HCT116 (cell line): Measurements from ENCODE around the gene DICER1. TPM values are rescaled to one million over a fixed set of nuclear protein-coding genes. Genes with fewer than 3 reads are reported as not detected.

Experiments used
- ATAC-seq: fragments of 200-7000 bp; cut with Tn5 transposase; 2 replicates; pipeline ENCODE4 v1.9.1; 2020; ENCODE audit warnings: mild to moderate bottlenecking, moderate library complexity
- BruUV-seq: library from RNA; stranded (reverse); fragments of 400-500 nt; replicated peaks from 2 replicates; lab custom pipeline; 2021; lab: Mats Ljungman, UMichigan
- CTCF ChIA-PET: fragments of 300-600 bp; sonication (Branson Sonifier 250); formaldehyde crosslinking; loops from one replicate; lab custom pipeline; 2021; ENCODE audit warnings: antibody characterized with exemption; lab: Charles Lee
- POLR2A ChIA-PET: fragments of 300-600, 350-600 bp; sonication (Branson Sonifier 250); formaldehyde crosslinking; loops from one replicate; lab custom pipeline; 2021; ENCODE audit warnings: antibody characterized with exemption; lab: Charles Lee
- RAD21 ChIA-PET, 2 experiments: fragments of 300-600 bp; sonication (Branson Sonifier 250); formaldehyde crosslinking; loops; one replicate each; lab custom pipeline; 2023; ENCODE audit warnings: low total read pairs in 2 of 2; ENCODE audit not compliant: uncharacterized antibody in 2 of 2, unreplicated experiment in 2 of 2, low non-redundant PET in 1 of 2; lab: Charles Lee
- DNase-seq: peaks from one replicate; pipeline ENCODE4 v3.0.0-alpha.2; 2010; ENCODE audit warnings: low read depth, low spot score
- H2AFZ ChIP-seq: fragments of 200-600 bp; shearing (Covaris generic), sonication (generic); 2 replicates; pipeline ENCODE4 v1.6.1; 2017; ENCODE audit warnings: low read depth, mixed run types, mixed read lengths, antibody characterized with exemption, low read length; ENCODE audit not compliant: poor library complexity, severe bottlenecking
- H3K27ac ChIP-seq: 2 replicates; pipeline ENCODE4 v1.5.1; 2012; ENCODE audit warnings: low read depth, low read length
- H3K27me3 ChIP-seq: fragments of 200-600 bp; sonication (generic); 2 replicates; pipeline ENCODE4 v1.6.1; 2016; ENCODE audit warnings: mixed run types, low read length, mixed read lengths; ENCODE audit not compliant: insufficient read depth
- H3K36me3 ChIP-seq, 2 experiments: fragments of 200-500 bp in 1 of 2; fragments of 200-600 bp in 1 of 2; sonication (Bioruptor generic) in 1 of 2; sonication (generic) in 1 of 2; 2 replicates each; pipeline versions ENCODE4 v1.5.1 to v1.6.1; 2014 to 2016; ENCODE audit warnings: low read length in 2 of 2, inconsistent platforms in 1 of 2, mixed read lengths in 1 of 2, mixed run types in 1 of 2; ENCODE audit not compliant: insufficient read depth in 2 of 2, control insufficient read depth in 1 of 2
- H3K4me1 ChIP-seq, 2 experiments: fragments of 200-600 bp in 1 of 2; sonication (generic) in 1 of 2; 2 replicates each; pipeline versions ENCODE4 v1.5.1 to v1.6.1; 2012 to 2017; ENCODE audit warnings: low read length in 2 of 2, inconsistent platforms in 1 of 2, mild to moderate bottlenecking in 1 of 2, mixed read lengths in 1 of 2, mixed run types in 1 of 2, moderate library complexity in 1 of 2; ENCODE audit not compliant: insufficient read depth in 2 of 2, control insufficient read depth in 1 of 2
- H3K4me2 ChIP-seq: fragments of 200-600 bp; sonication (generic); 2 replicates; pipeline ENCODE4 v1.6.1; 2017; ENCODE audit warnings: mixed run types, low read length, mixed read lengths
- H3K4me3 ChIP-seq, 2 experiments: fragments of 200-600 bp in 1 of 2; sonication (generic) in 1 of 2; replicated peaks in 1 of 2; 2 replicates each; pipeline ENCODE4 v1.5.1; 2011 to 2016; ENCODE audit warnings: low read length in 2 of 2, control low read depth in 1 of 2, low read depth in 1 of 2, mild to moderate bottlenecking in 1 of 2, mixed read lengths in 1 of 2, mixed run types in 1 of 2
- H3K79me2 ChIP-seq: fragments of 200-600 bp; sonication (generic); 2 replicates; pipeline ENCODE4 v1.6.1; 2017; ENCODE audit warnings: mild to moderate bottlenecking, mixed run types, low read length, moderate library complexity, mixed read lengths; ENCODE audit not compliant: insufficient read depth
- H3K9ac ChIP-seq: fragments of 200-600 bp; sonication (generic); 2 replicates; pipeline ENCODE4 v1.6.1; 2016; ENCODE audit warnings: low read length, mixed read lengths
- H3K9me2 ChIP-seq: fragments of 200-600 bp; sonication (generic), shearing (Covaris generic); 2 replicates; pipeline ENCODE4 v1.6.1; 2017; ENCODE audit warnings: mixed run types, mild to moderate bottlenecking, moderate library complexity; ENCODE audit not compliant: insufficient read depth
- H3K9me3 ChIP-seq, 2 experiments: fragments of 200-500 bp in 1 of 2; fragments of 200-600 bp in 1 of 2; sonication (Bioruptor generic) in 1 of 2; sonication (generic) in 1 of 2; 2 replicates each; pipeline ENCODE4 v1.6.1; 2014 to 2017; ENCODE audit warnings: low read length in 2 of 2, mixed read lengths in 2 of 2, inconsistent platforms in 1 of 2, low read depth in 1 of 2, mild to moderate bottlenecking in 1 of 2, mixed run types in 1 of 2, moderate library complexity in 1 of 2; ENCODE audit not compliant: control insufficient read depth in 1 of 2, insufficient read depth in 1 of 2
- H4K20me1 ChIP-seq: fragments of 200-600 bp; sonication (generic), shearing (Covaris generic); 2 replicates; pipeline ENCODE4 v1.6.1; 2017; ENCODE audit warnings: mixed run types, mild to moderate bottlenecking, moderate library complexity; ENCODE audit not compliant: insufficient read depth
- CBX3 ChIP-seq: IDR thresholded peaks from 2 replicates; pipeline ENCODE4 v1.6.1; 2012; ENCODE audit warnings: low read depth
- CEBPB ChIP-seq: IDR thresholded peaks from 2 replicates; pipeline ENCODE4 v1.6.1; 2012; ENCODE audit warnings: low read depth
- EGR1 ChIP-seq: IDR thresholded peaks from 2 replicates; pipeline ENCODE4 v1.6.1; 2012; ENCODE audit warnings: low read depth
- ELF1 ChIP-seq: IDR thresholded peaks from 2 replicates; pipeline ENCODE4 v1.6.1; 2012; ENCODE audit warnings: low read depth, borderline replicate concordance
- EZH2 ChIP-seq: fragments of 200-600 bp; sonication (generic); IDR thresholded peaks from 2 replicates; pipeline ENCODE4 v1.6.1; 2017; ENCODE audit warnings: antibody characterized with exemption, mixed run types
- EZH2phosphoT487 ChIP-seq: fragments of 200-600 bp; IDR thresholded peaks from 2 replicates; pipeline ENCODE4 v1.6.1; 2018; ENCODE audit warnings: antibody characterized with exemption, borderline replicate concordance
- JUND ChIP-seq: IDR thresholded peaks from 2 replicates; pipeline ENCODE4 v1.6.1; 2012
- MAX ChIP-seq: IDR thresholded peaks from 2 replicates; pipeline ENCODE4 v1.6.1; 2012
- POLR2A ChIP-seq: IDR thresholded peaks from 2 replicates; pipeline ENCODE4 v1.7.0; 2011; ENCODE audit warnings: borderline replicate concordance; ENCODE audit not compliant: insufficient read depth, insufficient read length; ENCODE audit errors: extremely low read depth
- POLR2AphosphoS5 ChIP-seq: IDR thresholded peaks from 2 replicates; pipeline ENCODE4 v1.6.1; 2011; ENCODE audit warnings: mild to moderate bottlenecking, low read depth, low read length, moderate library complexity
- REST ChIP-seq: IDR thresholded peaks from 2 replicates; pipeline ENCODE4 v1.6.1; 2012; ENCODE audit warnings: low read depth
- SIN3A ChIP-seq: IDR thresholded peaks from 2 replicates; pipeline ENCODE4 v1.6.1; 2012; ENCODE audit warnings: low read depth
- SP1 ChIP-seq: IDR thresholded peaks from 2 replicates; pipeline ENCODE4 v1.6.1; 2012; ENCODE audit warnings: low read depth
- SRF ChIP-seq: IDR thresholded peaks from 2 replicates; pipeline ENCODE4 v1.6.1; 2012; ENCODE audit warnings: low read depth
- YY1 ChIP-seq: IDR thresholded peaks from 2 replicates; pipeline ENCODE4 v1.6.1; 2011; ENCODE audit warnings: low read length, low read depth, moderate library complexity, mild to moderate bottlenecking; ENCODE audit not compliant: insufficient replicate concordance; ENCODE audit errors: extremely low read depth
- ZBTB33 ChIP-seq: IDR thresholded peaks from 2 replicates; pipeline ENCODE4 v1.6.1; 2011; ENCODE audit warnings: mild to moderate bottlenecking, low read length, moderate library complexity; ENCODE audit not compliant: insufficient replicate concordance; ENCODE audit errors: extremely low read depth
- ZNF274 ChIP-seq: fragments of 200-500 bp; sonication (Bioruptor generic); IDR thresholded peaks from 2 replicates; pipeline ENCODE4 v1.6.1; 2014; ENCODE audit warnings: mild to moderate bottlenecking, low read depth, low read length, inconsistent platforms
- intact Hi-C: fragments of 100-400 bp; cut with micrococcal nuclease; formaldehyde crosslinking; loops from 2 replicates; pipeline ENCODE4 v1.10.0; 2022
- total RNA-seq: library from RNA; stranded (reverse); gene quantifications from one replicate; pipeline ENCODE4 v1.2.1, GENCODE V29; 2021; ENCODE audit not compliant: unreplicated experiment

DICER1 gene
- total RNA-seq, 1 experiment from 2014 or later, result 38.6 TPM

GRCh38 chr14:95188380-95188779 is 31.1 kb upstream of the DICER1 start:
- TF ChIP-seq EZH2phosphoT487 (no peak), YY1 (no peak), MAX (no peak), REST (no peak), POLR2AphosphoS5 (no peak), CBX3 (no peak), JUND (no peak), ELF1 (no peak), POLR2A (no peak), SP1 (no peak), ZBTB33 (no peak), SIN3A (no peak), SRF (no peak), ZNF274 (no peak), EGR1 (no peak), EZH2 (no peak), CEBPB (no peak)
- ChIA-PET CTCF (no interaction called here), RAD21 (no interaction called here), POLR2A (no interaction called here)
- no peaks in the 10 kb centered on the region for H3K4me1 ChIP-seq
- H4K20me1 ChIP-seq, result no peaks in the 10 kb centered on the region
- H3K36me3 ChIP-seq, result no peaks in the 10 kb centered on the region
- H3K9ac ChIP-seq, result no peak overlapping the region
- H3K9me3 ChIP-seq, result no peaks in the 10 kb centered on the region
- H3K4me3 ChIP-seq, result no peak overlapping the region
- no peaks in the 10 kb centered on the region for H3K9me2 ChIP-seq
- no TSS peak for BruUV-seq
- no peak overlapping the region for H3K27ac ChIP-seq
- ATAC-seq (no peak), DNase-seq (no peak)
- no peak overlapping the region for H2AFZ ChIP-seq
- H3K27me3 ChIP-seq, result no peaks in the 10 kb centered on the region
- intact Hi-C loops, result no loop called here
- no peak overlapping the region for H3K4me2 ChIP-seq
- no peaks in the 10 kb centered on the region for H3K79me2 ChIP-seq
